Right cardiac atrium (tissue), 5 donors: ENCODE data around the gene THSD1. TPM values are rescaled to one million over a fixed set of nuclear protein-coding genes. Genes with fewer than 3 reads are reported as not detected.
"Not testable (repeated sequence)": the region's sequence is repeated elsewhere in the genome, so short reads cannot be mapped to it uniquely, and the experiment has no call there.

ENCODE experiments used
- ATAC-seq, 2 donors: fragments of 200-7000 bp; cut with Tn5 transposase; one replicate each; pipeline versions ENCODE4 v1.8.0 to v1.9.1; 2020; ENCODE audit warnings: moderate library complexity in 2 of 2, mild to moderate bottlenecking in 1 of 2
- DNase-seq, 3 donors: peaks; one replicate each; pipeline ENCODE4 v3.0.0-alpha.2; 2020
- H3K27ac ChIP-seq: one replicate; pipeline ENCODE4 v1.5.1; 2013; ENCODE audit warnings: mild to moderate bottlenecking, low read length, control low read depth, moderate library complexity
- H3K27me3 ChIP-seq: one replicate; pipeline ENCODE4 v1.6.1; 2013; ENCODE audit not compliant: control insufficient read depth, insufficient read depth
- H3K4me1 ChIP-seq: one replicate; pipeline ENCODE4 v1.6.1; 2013; ENCODE audit warnings: low read length; ENCODE audit not compliant: control insufficient read depth, insufficient read depth
- H3K4me3 ChIP-seq: one replicate; pipeline ENCODE4 v1.5.1; 2013; ENCODE audit warnings: low read length, control low read depth
- H3K9me3 ChIP-seq: one replicate; pipeline ENCODE4 v1.6.1; 2013; ENCODE audit warnings: low read length; ENCODE audit not compliant: control insufficient read depth
- WGBS: extraction: QIAGEN DNeasy Blood & Tissue Kit; methylation state at CpG from one replicate; pipeline ENCODE4 v1.1.7; 2013; 5-methylcytosine and 5-hydroxymethylcytosine counted together
- intact Hi-C, 4 donors: fragments of 100-400 bp; cut with DNase I; formaldehyde crosslinking; loops; one replicate each; pipeline versions ENCODE4 v1.11.0 to v1.14.0; 2022 to 2023
- polyA plus RNA-seq: library from polyadenylated mRNA; stranded (reverse); fragments of 200-250 nt; gene quantifications from one replicate; pipeline ENCODE4 v1.2.3, GENCODE V29; 2013
- total RNA-seq, 4 donors: library from RNA; stranded (reverse); fragmentation: NEBNext Ultra II Directional; extraction: Animal tissue kit (Norgen Biotek cat#: 25700); gene quantifications; one replicate each; pipeline ENCODE4 v1.2.1, GENCODE V29; 2021
- donor health status: healthy with polysubstance abuse.
- donor health status: DM: no; HTN: yes; CAD: no.
- donor health status: DM: no; HTN: no; CAD: no.
- donor health status: DM: no; HTN: yes; CAD: no; lungs with severe emphysema.
- donor health status: DM: yes; HTN: yes; CAD: no.

Gene THSD1
- total and polyA plus RNA-seq, 5 donors: 3.9 to 7.0 (median 5.8) TPM

GRCh38 chr13:52411629-52412028 is 5.7 kb upstream of the THSD1 start:
- no peaks in the 10 kb centered on the region for H3K27me3 ChIP-seq
- no peak for ATAC-seq
- intact Hi-C loops: no loop called here
- no peak overlapping the region for H3K4me3 ChIP-seq
- WGBS: 90% methylated on average over 4 of the region's 4 CpGs
- no peaks in the 10 kb centered on the region for H3K4me1 ChIP-seq
- no peak for DNase-seq
- no peak overlapping the region for H3K27ac ChIP-seq
- no peaks in the 10 kb centered on the region for H3K9me3 ChIP-seq

- H3K9me3 ChIP-seq, H3K4me3 ChIP-seq, H3K4me1 ChIP-seq, H3K27me3 ChIP-seq, DNase-seq, ATAC-seq, intact Hi-C loops, H3K27ac ChIP-seq: not testable (repeated sequence)
- WGBS: 93% methylated on average over 33 of the region's 33 CpGs
Observed at GRCh38 chr13:52408071-52408658, 2.2 kb upstream of the THSD1 start.

- intact Hi-C loops, H3K9me3 ChIP-seq, H3K27ac ChIP-seq, H3K4me3 ChIP-seq, ATAC-seq, H3K4me1 ChIP-seq, H3K27me3 ChIP-seq, DNase-seq: not testable (repeated sequence)
- 95% methylated on average over 12 of the region's 12 CpGs for WGBS
Observed at GRCh38 chr13:52407436-52407835, 1.5 kb upstream of the THSD1 start.

- no peak overlapping the region for H3K27ac ChIP-seq
- intact Hi-C loops: no loop called here
- DNase-seq (no peak), ATAC-seq (peak in 1 of 2 donors; percentile 3)
- no peaks in the 10 kb centered on the region for H3K27me3 ChIP-seq
- no peaks in the 10 kb centered on the region for H3K4me1 ChIP-seq
- H3K4me3 ChIP-seq: peak overlapping the region; percentile 38
- H3K9me3 ChIP-seq: no peaks in the 10 kb centered on the region
- whole genome bisulfite sequencing: 59% methylated on average over 4 of the region's 4 CpGs
Observed at GRCh38 chr13:52406629-52407028, 657 bp upstream of the THSD1 start.

- Histone ChIP-seq H3K27me3 (no peaks in the 10 kb centered on the region), H3K27ac (peak overlapping the region; percentile 19), H3K4me1 (no peaks in the 10 kb centered on the region), H3K4me3 (peak overlapping the region; percentile 38), H3K9me3 (no peaks in the 10 kb centered on the region)
- ATAC-seq: peak; percentile 29 to 40
- intact Hi-C loops: no loop called here
- DNase-seq: no peak
- WGBS: 13% methylated on average over 14 of the region's 14 CpGs
Observed at GRCh38 chr13:52405369-52405766, 604 bp downstream of the THSD1 start.

- no peaks in the 10 kb centered on the region for H3K9me3 ChIP-seq
- intact Hi-C loops: loop anchor here in 1 of 4 donors (5.0 kb wide), 1 partner anchor 53 kb away; the partner anchor contains the start of gene VPS36
- peaks cover 3% of the 10 kb centered on the region for H3K4me1 ChIP-seq
- no peak overlapping the region for H3K27ac ChIP-seq
- WGBS: 74% methylated on average over 1 of the region's 1 CpG
- DNase-seq (no peak), ATAC-seq (peak in 1 of 2 donors; percentile 70)
- no peaks in the 10 kb centered on the region for H3K27me3 ChIP-seq
- H3K4me3 ChIP-seq: no peak overlapping the region
Observed at GRCh38 chr13:52399708-52400107, 6.3 kb downstream of the THSD1 start.

- WGBS: 39% methylated on average over 2 of the region's 2 CpGs
- Histone ChIP-seq H3K4me3 (no peak overlapping the region), H3K27ac (no peak overlapping the region), H3K27me3 (no peaks in the 10 kb centered on the region), H3K9me3 (no peaks in the 10 kb centered on the region), H3K4me1 (peaks cover 3% of the 10 kb centered on the region)
- no peak for DNase-seq
- no peak for ATAC-seq
- intact Hi-C loops: no loop called here
Observed at GRCh38 chr13:52399046-52399445, 6.9 kb downstream of the THSD1 start.

- 75% methylated on average over 4 of the region's 4 CpGs for whole genome bisulfite sequencing
- Histone ChIP-seq H3K4me1 (peaks cover 3% of the 10 kb centered on the region), H3K9me3 (no peaks in the 10 kb centered on the region), H3K27me3 (no peaks in the 10 kb centered on the region), H3K27ac (no peak overlapping the region), H3K4me3 (no peak overlapping the region)
- DNase-seq: peak in 1 of 3 donors; percentile 62
- intact Hi-C loops: no loop called here
- ATAC-seq: peak in 1 of 2 donors; percentile 35
Observed at GRCh38 chr13:52395704-52396103, 10.3 kb downstream of the THSD1 start.

- no peak overlapping the region for H3K4me3 ChIP-seq
- no peak overlapping the region for H3K27ac ChIP-seq
- H3K4me1 ChIP-seq: peaks cover 5% of the 10 kb centered on the region
- H3K9me3 ChIP-seq: no peaks in the 10 kb centered on the region
- H3K27me3 ChIP-seq: no peaks in the 10 kb centered on the region
- ATAC-seq (no peak), DNase-seq (no peak)
- intact Hi-C loops: no loop called here
- WGBS: 78% methylated on average over 2 of the region's 2 CpGs
Observed at GRCh38 chr13:52394586-52394985, 11.4 kb downstream of the THSD1 start.

- Histone ChIP-seq H3K27ac (no peak overlapping the region), H3K27me3 (no peaks in the 10 kb centered on the region), H3K4me1 (peaks cover 5% of the 10 kb centered on the region), H3K9me3 (no peaks in the 10 kb centered on the region), H3K4me3 (no peak overlapping the region)
- 81% methylated on average over 8 of the region's 8 CpGs for WGBS
- intact Hi-C loops: no loop called here
- DNase-seq: no peak
- ATAC-seq: no peak
Observed at GRCh38 chr13:52393572-52394357, 12.2 kb downstream of the THSD1 start.

GRCh38 chr13:52387721-52388120 is 18.3 kb downstream of the THSD1 start:
- Histone ChIP-seq H3K4me1 (peaks cover 2% of the 10 kb centered on the region), H3K9me3 (no peaks in the 10 kb centered on the region), H3K4me3 (no peak overlapping the region), H3K27ac (no peak overlapping the region), H3K27me3 (no peaks in the 10 kb centered on the region)
- no peak for ATAC-seq
- no peak for DNase-seq
- intact Hi-C loops: no loop called here
